IMR-90 (cell line): ENCODE results near the gene MAB21L4. TPM values are rescaled to one million over a fixed set of nuclear protein-coding genes. Genes with fewer than 3 reads are reported as not detected.

ENCODE experiments used
- ATAC-seq: fragments of 200-7000 bp; cut with Tn5 transposase; 2 replicates; pipeline ENCODE4 v1.9.1; 2020; ENCODE audit warnings: low read depth, mild to moderate bottlenecking, moderate library complexity
- Bru-seq: library from RNA; stranded (reverse); fragments of 400-500 nt; gene quantifications from one replicate; lab custom pipeline; 2021; lab: Mats Ljungman, UMichigan
- BruChase-seq, 2 experiments: library from RNA; stranded (reverse); fragments of 400-500 nt; gene quantifications; one replicate each; lab custom pipeline; 2021; lab: Mats Ljungman, UMichigan
- BruUV-seq: library from RNA; stranded (reverse); fragments of 400-500 nt; replicated peaks from 2 replicates; lab custom pipeline; 2021; lab: Mats Ljungman, UMichigan
- CTCF ChIA-PET: fragments of 300-600 bp; formaldehyde crosslinking; extraction: SDS; loops from one replicate; lab custom pipeline; 2021; ENCODE audit warnings: antibody characterized with exemption; lab: Yijun Ruan, JAX
- POLR2A ChIA-PET: fragments of 300-600 bp; sonication (Branson Sonifier 250); formaldehyde crosslinking; loops from one replicate; lab custom pipeline; 2022; ENCODE audit warnings: antibody characterized with exemption; ENCODE audit not compliant: unreplicated experiment; lab: Charles Lee
- DNase-seq: peaks from one replicate; pipeline ENCODE4 v3.0.0; 2013
- H2AFZ ChIP-seq: replicated peaks from 2 replicates; pipeline ENCODE3; 2013; ENCODE audit warnings: low read length, mild to moderate bottlenecking; ENCODE audit not compliant: poor library complexity
- H2AK5ac ChIP-seq: 2 replicates; pipeline ENCODE4 v1.6.1; 2013; ENCODE audit warnings: low read depth, low read length, inconsistent platforms
- H2AK9ac ChIP-seq: replicated peaks from 2 replicates; pipeline ENCODE3; 2013; ENCODE audit warnings: mild to moderate bottlenecking, low read depth, low read length, moderate library complexity; ENCODE audit not compliant: poor library complexity
- H2BK120ac ChIP-seq: 2 replicates; pipeline ENCODE4 v1.6.1; 2013; ENCODE audit warnings: low read depth, low read length, inconsistent platforms
- H2BK15ac ChIP-seq: 3 replicates; pipeline ENCODE4 v1.6.1; 2013; ENCODE audit warnings: low read depth, low read length, inconsistent platforms
- H2BK20ac ChIP-seq: 2 replicates; pipeline ENCODE4 v1.6.1; 2013; ENCODE audit warnings: low read depth, mild to moderate bottlenecking, inconsistent platforms, low read length, moderate library complexity
- H2BK5ac ChIP-seq: 2 replicates; pipeline ENCODE4 v1.6.1; 2013; ENCODE audit warnings: mild to moderate bottlenecking, low read depth, low read length, inconsistent platforms; ENCODE audit not compliant: poor library complexity, severe bottlenecking
- H3K14ac ChIP-seq: replicated peaks from 2 replicates; pipeline ENCODE4 v1.6.1; 2013; ENCODE audit warnings: low read depth, low read length, inconsistent platforms
- H3K18ac ChIP-seq: 2 replicates; pipeline ENCODE4 v1.6.1; 2013; ENCODE audit warnings: low read depth, low read length, control low read depth
- H3K23ac ChIP-seq: 2 replicates; pipeline ENCODE4 v1.6.1; 2013; ENCODE audit warnings: low read depth, low read length, inconsistent platforms
- H3K27ac ChIP-seq: 2 replicates; pipeline ENCODE4 v1.5.1; 2013; ENCODE audit warnings: mild to moderate bottlenecking, control low read depth, low read length; ENCODE audit not compliant: insufficient read depth
- H3K27me3 ChIP-seq: 2 replicates; pipeline ENCODE4 v1.6.1; 2013; ENCODE audit warnings: low read length; ENCODE audit not compliant: control insufficient read depth, insufficient read depth
- H3K36me3 ChIP-seq: 2 replicates; pipeline ENCODE4 v1.6.1; 2013; ENCODE audit warnings: low read length, mixed read lengths; ENCODE audit not compliant: control insufficient read depth, insufficient read depth
- H3K4ac ChIP-seq: 2 replicates; pipeline ENCODE4 v1.6.1; 2013; ENCODE audit warnings: low read depth, low read length, inconsistent platforms
- H3K4me1 ChIP-seq: 2 replicates; pipeline ENCODE4 v1.6.1; 2013; ENCODE audit warnings: low read length, mixed read lengths; ENCODE audit not compliant: control insufficient read depth, insufficient read depth
- H3K4me2 ChIP-seq: 2 replicates; pipeline ENCODE4 v1.6.1; 2013; ENCODE audit warnings: low read depth, mild to moderate bottlenecking, control low read depth, low read length, moderate library complexity
- H3K4me3 ChIP-seq: 2 replicates; pipeline ENCODE4 v1.5.1; 2013; ENCODE audit warnings: low read depth, mild to moderate bottlenecking, control low read depth, low read length, moderate library complexity; ENCODE audit not compliant: insufficient read depth
- H3K56ac ChIP-seq: 2 replicates; pipeline ENCODE4 v1.6.1; 2013; ENCODE audit warnings: low read length, inconsistent platforms; ENCODE audit not compliant: insufficient read depth; ENCODE audit errors: extremely low read depth
- H3K79me1 ChIP-seq, 2 experiments: 2 replicates each; pipeline ENCODE4 v1.6.1; 2013; ENCODE audit warnings: low read length in 2 of 2, inconsistent platforms in 1 of 2, low read depth in 1 of 2
- H3K9ac ChIP-seq: 2 replicates; pipeline ENCODE4 v1.6.1; 2013; ENCODE audit warnings: low read depth, low read length, control low read depth
- H3K9me1 ChIP-seq: 2 replicates; pipeline ENCODE4 v1.6.1; 2013; ENCODE audit warnings: low read length, inconsistent platforms; ENCODE audit not compliant: insufficient read depth
- H3K9me3 ChIP-seq: 2 replicates; pipeline ENCODE4 v1.6.1; 2013; ENCODE audit warnings: low read length; ENCODE audit not compliant: control insufficient read depth, insufficient read depth
- H4K20me1 ChIP-seq: 2 replicates; pipeline ENCODE4 v1.6.1; 2013; ENCODE audit warnings: low read length, inconsistent platforms; ENCODE audit not compliant: insufficient read depth
- H4K5ac ChIP-seq: 2 replicates; pipeline ENCODE4 v1.6.1; 2013; ENCODE audit warnings: mild to moderate bottlenecking, low read depth, low read length, control low read depth
- H4K8ac ChIP-seq, 2 experiments: 2 replicates each; pipeline ENCODE4 v1.6.1; 2013; ENCODE audit warnings: low read depth in 2 of 2, low read length in 2 of 2, control low read depth in 1 of 2, inconsistent platforms in 1 of 2
- H4K91ac ChIP-seq: 2 replicates; pipeline ENCODE4 v1.6.1; 2013; ENCODE audit warnings: low read depth, low read length, inconsistent platforms; ENCODE audit not compliant: insufficient read depth
- BHLHE40 ChIP-seq: fragments of 150-350 bp; IDR thresholded peaks from 2 replicates; pipeline ENCODE4 v1.6.1; 2016; ENCODE audit warnings: mild to moderate bottlenecking, low read depth, low read length
- CEBPB ChIP-seq: IDR thresholded peaks from 2 replicates; pipeline ENCODE4 v1.6.1; 2012; ENCODE audit warnings: low read depth, low read length, improper control_type of control experiment
- FOS ChIP-seq: fragments of 150-350 bp; IDR thresholded peaks from 2 replicates; pipeline ENCODE4 v1.6.1; 2016; ENCODE audit warnings: low read depth, low read length
- MAFK ChIP-seq: IDR thresholded peaks from 2 replicates; pipeline ENCODE4 v1.6.1; 2012; ENCODE audit warnings: low read depth, low read length, improper control_type of control experiment
- MAZ ChIP-seq: IDR thresholded peaks from 2 replicates; pipeline ENCODE4 v1.6.1; 2012; ENCODE audit warnings: low read depth, mild to moderate bottlenecking, low read length, improper control_type of control experiment, moderate library complexity, borderline replicate concordance
- MXI1 ChIP-seq: IDR thresholded peaks from 2 replicates; pipeline ENCODE4 v1.6.1; 2012; ENCODE audit warnings: low read depth, mild to moderate bottlenecking, low read length, moderate library complexity, borderline replicate concordance
- NFE2L2 ChIP-seq: fragments of 150-350 bp; IDR thresholded peaks from 2 replicates; pipeline ENCODE4 v1.6.1; 2016; ENCODE audit warnings: low read depth, mild to moderate bottlenecking, low read length
- SMC3 ChIP-seq: fragments of 150-350 bp; IDR thresholded peaks from 2 replicates; pipeline ENCODE4 v1.6.1; 2016; ENCODE audit warnings: low read depth, mild to moderate bottlenecking, antibody characterized with exemption, low read length, moderate library complexity
- WGBS, 2 experiments: methylation state at CpG; one replicate each; pipeline versions ENCODE4 v1.1.5 to v1.1.7; 2013; ENCODE audit warnings: missing lambda C conversion rate in 2 of 2; ENCODE audit not compliant: insufficient read length in 1 of 2; ENCODE audit errors: extremely low coverage in 2 of 2; 5-methylcytosine and 5-hydroxymethylcytosine counted together
- dilution Hi-C: fragments of 300-500 bp; cut with HindIII; formaldehyde crosslinking; loops from one replicate; pipeline ENCODE4 v1.14.3; 2018; ENCODE audit warnings: low sequenced_read_pairs; ENCODE audit not compliant: unreplicated experiment
- in situ Hi-C: fragments of 300-500 bp; cut with MboI; formaldehyde crosslinking; loops from 3 replicates; pipeline ENCODE4 v1.14.3; 2019; ENCODE audit warnings: low sequenced_read_pairs, inconsistent platforms, mixed read lengths
- intact Hi-C: fragments of 100-400 bp; cut with micrococcal nuclease; formaldehyde crosslinking; loops from 2 replicates; pipeline ENCODE4 v1.10.0; 2022
- long read RNA-seq: library from polyadenylated mRNA; unstranded; transcript quantifications from one replicate; pipeline ENCODE4 v2.0.0, GENCODE V29; 2021; ENCODE audit not compliant: unreplicated experiment
- polyA plus RNA-seq, 3 experiments: library from polyadenylated mRNA; depleted of rRNA; stranded (reverse); fragments of >200 nt; gene quantifications; 2 replicates each; pipeline ENCODE4 v1.2.3, GENCODE V29; 2012; ENCODE audit warnings: low replicate concordance in 1 of 3
- total RNA-seq: library from RNA; depleted of rRNA; stranded (reverse); fragments of >200 nt; gene quantifications from 2 replicates; pipeline ENCODE4 v1.2.3, GENCODE V29; 2012; rRNA removed
- TF ChIP-seq, protein P1 (sequence below): conservative IDR thresholded peaks from 2 replicates; pipeline ENCODE4 v1.5.1; 2012; ENCODE audit warnings: mild to moderate bottlenecking, low read depth, low read length, improper control_type of control experiment
- TF ChIP-seq, protein P2 (sequence below): fragments of 150-350 bp; IDR thresholded peaks from 2 replicates; pipeline ENCODE4 v1.6.1; 2017; ENCODE audit warnings: mild to moderate bottlenecking, antibody characterized with exemption, low read length, low read depth

Gene MAB21L4
- total RNA-seq (not detected in 2 replicates), polyA plus RNA-seq (2012; rRNA removed) (not detected in 2 replicates), Bru-seq, nascent RNA (percentile 12 among the genes with signal in this experiment), BruChase-seq, experiment 1, labeled RNA remaining after a 6-hour chase (percentile 15 among the genes with signal in this experiment), BruChase-seq, experiment 2, labeled RNA remaining after a 2-hour chase (percentile 8 among the genes with signal in this experiment)
- not detected in 2 replicates for polyA plus RNA-seq (2012; cell fraction: cytosol; rRNA removed)
- polyA plus RNA-seq (2012; cell fraction: nucleus; rRNA removed; ENCODE audit: low replicate concordance): 0.02 TPM in 1 of 2 replicates, not detected in the other
- long read RNA-seq: 0 reads

DNA sequence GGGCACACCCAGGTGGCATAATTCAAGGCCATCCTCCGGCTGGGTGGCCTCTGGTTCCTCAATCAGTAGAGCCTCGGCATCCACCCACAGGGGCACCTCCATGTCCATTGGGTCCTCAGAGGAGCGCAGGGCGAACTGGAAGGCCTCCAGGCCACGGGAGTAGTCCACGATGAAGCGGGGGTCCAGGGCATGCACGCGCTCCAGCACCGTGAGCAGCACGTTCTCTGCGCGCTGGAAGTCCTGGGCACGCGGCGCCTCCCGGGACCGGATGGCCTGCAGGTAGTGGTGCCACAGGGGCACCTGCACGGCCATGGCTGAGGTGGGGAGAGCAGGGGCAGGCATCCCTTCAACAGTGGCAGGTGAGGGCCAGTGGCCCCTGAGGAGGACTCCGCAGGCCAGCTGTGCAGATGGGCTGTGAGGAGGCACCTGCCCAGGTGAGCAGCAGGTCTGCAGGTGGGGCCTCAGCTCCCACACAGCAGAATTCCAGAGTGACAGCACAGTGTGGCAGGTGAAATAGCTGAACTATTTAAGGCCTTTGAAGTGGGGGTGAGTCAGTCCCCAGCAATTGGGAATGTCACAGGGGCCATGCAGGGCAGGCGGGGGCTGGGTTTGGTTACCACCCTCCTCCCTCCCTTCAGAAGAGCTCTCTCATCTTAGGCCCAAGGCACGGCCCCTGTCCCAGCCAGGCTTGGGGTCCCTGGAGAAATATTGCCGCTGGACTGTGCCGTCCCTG, at the start of gene MAB21L4:
Gene MAB21L4 (minus strand): TSS at position 501 of the 733 bp plus-strand sequence. CDS start 159 bp downstream, at position 342.
- no peaks in the 10 kb centered on the region for H4K20me1 ChIP-seq
- intact Hi-C loops (no loop called here), in situ Hi-C loops (no loop called here), dilution Hi-C loops (no loop called here)
- H3K79me1 ChIP-seq: no peaks in the 10 kb centered on the region
- no peak within 1 kb of the TSS for H4K5ac ChIP-seq
- H3K23ac ChIP-seq: no peak within 1 kb of the TSS
- no peak within 1 kb of the TSS for H3K9ac ChIP-seq
- H3K4ac ChIP-seq: no peak within 1 kb of the TSS
- no peak within 1 kb of the TSS for H3K14ac ChIP-seq
- POLR2A ChIA-PET: no interaction called here
- H2BK20ac ChIP-seq: no peak within 1 kb of the TSS
- DNase-seq: no peak
- no TSS peak for BruUV-seq
- H3K27me3 ChIP-seq: peaks cover 7% of the 10 kb centered on the region; the same call in 1 of the 2 replicates
- no peak for ATAC-seq
- no peak within 1 kb of the TSS for H2AK5ac ChIP-seq
- H3K9me1 ChIP-seq: no peaks in the 10 kb centered on the region
- no peak within 1 kb of the TSS for H2BK5ac ChIP-seq
- H3K4me3 ChIP-seq: no peak within 1 kb of the TSS
- H3K56ac ChIP-seq: no peak within 1 kb of the TSS
- CTCF ChIA-PET: no interaction called here
- no peaks in the 10 kb centered on the region; the same call in 1 of the 2 replicates for H3K4me1 ChIP-seq
- no peak within 1 kb of the TSS for H2AFZ ChIP-seq
- H2AK9ac ChIP-seq: no peak within 1 kb of the TSS
- no peak within 1 kb of the TSS for H2BK15ac ChIP-seq
- no peaks in the 10 kb centered on the region for H3K9me3 ChIP-seq
- H2BK120ac ChIP-seq: no peak within 1 kb of the TSS
- H3K27ac ChIP-seq: no peak within 1 kb of the TSS
- no peaks in the 10 kb centered on the region for H3K36me3 ChIP-seq
- H4K8ac ChIP-seq: no peak within 1 kb of the TSS
- no peak for TF ChIP-seq FOS
- TF ChIP-seq, protein P1, sequence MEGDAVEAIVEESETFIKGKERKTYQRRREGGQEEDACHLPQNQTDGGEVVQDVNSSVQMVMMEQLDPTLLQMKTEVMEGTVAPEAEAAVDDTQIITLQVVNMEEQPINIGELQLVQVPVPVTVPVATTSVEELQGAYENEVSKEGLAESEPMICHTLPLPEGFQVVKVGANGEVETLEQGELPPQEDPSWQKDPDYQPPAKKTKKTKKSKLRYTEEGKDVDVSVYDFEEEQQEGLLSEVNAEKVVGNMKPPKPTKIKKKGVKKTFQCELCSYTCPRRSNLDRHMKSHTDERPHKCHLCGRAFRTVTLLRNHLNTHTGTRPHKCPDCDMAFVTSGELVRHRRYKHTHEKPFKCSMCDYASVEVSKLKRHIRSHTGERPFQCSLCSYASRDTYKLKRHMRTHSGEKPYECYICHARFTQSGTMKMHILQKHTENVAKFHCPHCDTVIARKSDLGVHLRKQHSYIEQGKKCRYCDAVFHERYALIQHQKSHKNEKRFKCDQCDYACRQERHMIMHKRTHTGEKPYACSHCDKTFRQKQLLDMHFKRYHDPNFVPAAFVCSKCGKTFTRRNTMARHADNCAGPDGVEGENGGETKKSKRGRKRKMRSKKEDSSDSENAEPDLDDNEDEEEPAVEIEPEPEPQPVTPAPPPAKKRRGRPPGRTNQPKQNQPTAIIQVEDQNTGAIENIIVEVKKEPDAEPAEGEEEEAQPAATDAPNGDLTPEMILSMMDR: no peak
- no peak for TF ChIP-seq CEBPB
- TF ChIP-seq, protein P2, sequence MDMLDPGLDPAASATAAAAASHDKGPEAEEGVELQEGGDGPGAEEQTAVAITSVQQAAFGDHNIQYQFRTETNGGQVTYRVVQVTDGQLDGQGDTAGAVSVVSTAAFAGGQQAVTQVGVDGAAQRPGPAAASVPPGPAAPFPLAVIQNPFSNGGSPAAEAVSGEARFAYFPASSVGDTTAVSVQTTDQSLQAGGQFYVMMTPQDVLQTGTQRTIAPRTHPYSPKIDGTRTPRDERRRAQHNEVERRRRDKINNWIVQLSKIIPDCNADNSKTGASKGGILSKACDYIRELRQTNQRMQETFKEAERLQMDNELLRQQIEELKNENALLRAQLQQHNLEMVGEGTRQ: no peak
- TF ChIP-seq MAFK: no peak
- no peak for TF ChIP-seq MAZ
- no peak for TF ChIP-seq MXI1
- TF ChIP-seq NFE2L2: no peak
- TF ChIP-seq SMC3: no peak
- TF ChIP-seq BHLHE40: no peak
- no peak within 1 kb of the TSS for H3K18ac ChIP-seq
- no peak within 1 kb of the TSS for H4K91ac ChIP-seq
- no peak within 1 kb of the TSS for H3K4me2 ChIP-seq
- WGBS, 2 experiments: 79% methylated on average over 7 of the region's 24 CpGs; no CpG with 5 or more reads in 1 of the 2 experiments
